Measurements from ENCODE around the gene PTBP1.

GRCh38 chr19:803099-803561 is 5.9 kb downstream of the PTBP1 start:
- TF ChIP-seq POLR2AphosphoS5 (IDR thresholded peaks at IDR 0.05; ENCODE audit: low read depth): no peak
- no peak for TF ChIP-seq CTCF (conservative IDR thresholded peaks at IDR 0.05; ENCODE audit: low read depth in 2 of 2)
- TF ChIP-seq CREB1 (CRISPR knock-in tag; IDR thresholded peaks at IDR 0.05; ENCODE audit: low read depth): no peak
- no peak for TF ChIP-seq REST (IDR thresholded peaks at IDR 0.05; ENCODE audit: unreplicated experiment)
- no peak for TF ChIP-seq EZH2 (IDR thresholded peaks at IDR 0.05; ENCODE audit: low read depth, unreplicated experiment)
- no peak for TF ChIP-seq EZH2phosphoT487 (IDR thresholded peaks at IDR 0.05; ENCODE audit: unreplicated experiment)
- no peak for TF ChIP-seq ETS1 (IDR thresholded peaks at IDR 0.05)
- no peak for TF ChIP-seq STAT1 (IDR thresholded peaks at IDR 0.05; ENCODE audit: unreplicated experiment)
- TF ChIP-seq ZNF331 (CRISPR knock-in tag; IDR thresholded peaks at IDR 0.05; ENCODE audit: low read depth): no peak
- TF ChIP-seq JUNB (IDR thresholded peaks at IDR 0.05; ENCODE audit: unreplicated experiment): no peak
- TF ChIP-seq ZNF114 (CRISPR knock-in tag; IDR thresholded peaks at IDR 0.05): no peak
- no peak for TF ChIP-seq NANOG (IDR thresholded peaks at IDR 0.05; ENCODE audit: borderline replicate concordance)
